DND-41 (cell line): ENCODE data around the gene KLF18.
"Not testable (repeated sequence)": the region's sequence is repeated elsewhere in the genome, so short reads cannot be mapped to it uniquely, and the experiment has no call there.

Experiments
- ATAC-seq: fragments of 200-7000 bp; cut with Tn5 transposase; 3 replicates; pipeline ENCODE4 v1.9.1; 2021; ENCODE audit warnings: low read depth; ENCODE audit not compliant: insufficient read depth
- DNase-seq: peaks from one replicate; pipeline ENCODE4 v3.0.0-alpha.2; 2020
- H2AFZ ChIP-seq: 2 replicates; pipeline ENCODE4 v1.6.0; 2012; ENCODE audit warnings: low read depth, low read length
- H3K27ac ChIP-seq: 2 replicates; pipeline ENCODE4 v1.5.1; 2012; ENCODE audit warnings: low read length, inconsistent platforms
- H3K27me3 ChIP-seq: fragments of 200-600 bp; sonication (generic); 2 replicates; pipeline ENCODE4 v1.6.0; 2012; ENCODE audit warnings: low read length, mild to moderate bottlenecking, inconsistent platforms; ENCODE audit not compliant: insufficient read depth, poor library complexity
- H3K36me3 ChIP-seq: 2 replicates; pipeline ENCODE4 v1.5.1; 2012; ENCODE audit warnings: low read length, inconsistent platforms; ENCODE audit not compliant: insufficient read depth
- H3K4me1 ChIP-seq: 2 replicates; pipeline ENCODE4 v1.5.1; 2012; ENCODE audit warnings: mild to moderate bottlenecking, low read length; ENCODE audit not compliant: insufficient read depth
- H3K4me2 ChIP-seq: 2 replicates; pipeline ENCODE4 v1.6.0; 2012; ENCODE audit warnings: mild to moderate bottlenecking, moderate library complexity, low read length, inconsistent platforms; ENCODE audit not compliant: insufficient read depth
- H3K4me3 ChIP-seq, 2 experiments: fragments of 200-600 bp in 1 of 2; shearing (Covaris generic) in 1 of 2; 2 replicates each; pipeline ENCODE4 v1.5.1; 2012 to 2016; ENCODE audit warnings: inconsistent platforms in 2 of 2, low read length in 2 of 2, mild to moderate bottlenecking in 2 of 2, low read depth in 1 of 2, moderate library complexity in 1 of 2
- H3K79me2 ChIP-seq: 2 replicates; pipeline ENCODE4 v1.6.0; 2012; ENCODE audit warnings: low read length, inconsistent platforms; ENCODE audit not compliant: insufficient read depth
- H3K9ac ChIP-seq: 2 replicates; pipeline ENCODE4 v1.6.0; 2012; ENCODE audit warnings: low read depth, mild to moderate bottlenecking, inconsistent platforms, low read length, moderate library complexity
- H3K9me3 ChIP-seq: 2 replicates; pipeline ENCODE4 v1.5.1; 2012; ENCODE audit warnings: low read length, moderate library complexity, mild to moderate bottlenecking, inconsistent platforms; ENCODE audit not compliant: insufficient read depth, severe bottlenecking
- H4K20me1 ChIP-seq: 2 replicates; pipeline ENCODE4 v1.6.0; 2012; ENCODE audit warnings: low read length; ENCODE audit not compliant: insufficient read depth
- EZH2 ChIP-seq: IDR thresholded peaks from 3 replicates; pipeline ENCODE4 v1.6.1; 2012; ENCODE audit warnings: borderline replicate concordance, low read depth, mild to moderate bottlenecking, moderate library complexity, low read length, inconsistent platforms; ENCODE audit not compliant: severe bottlenecking
- TF ChIP-seq, protein P1 (sequence below): IDR thresholded peaks from 2 replicates; pipeline ENCODE4 v1.5.1; 2012; ENCODE audit warnings: borderline replicate concordance, low read length, moderate library complexity, mild to moderate bottlenecking; ENCODE audit not compliant: poor library complexity, severe bottlenecking; ENCODE audit errors: extremely low read depth

The KLF18 gene

GRCh38 chr1:44119525-44119924 is 21.9 kb downstream of the KLF18 start:
- ATAC-seq (no peak), DNase-seq (no peak)
- Histone ChIP-seq H3K9me3 (no peaks in the 10 kb centered on the region), H3K4me1 (no peaks in the 10 kb centered on the region), H4K20me1 (no peaks in the 10 kb centered on the region), H3K27ac (no peak overlapping the region), H3K4me3 (no peak overlapping the region), H3K79me2 (no peaks in the 10 kb centered on the region), H3K27me3 (peaks cover 4% of the 10 kb centered on the region), H2AFZ (no peak overlapping the region), H3K36me3 (no peaks in the 10 kb centered on the region), H3K4me2 (no peak overlapping the region), H3K9ac (no peak overlapping the region)
- TF ChIP-seq EZH2 = no peak
- TF ChIP-seq, protein P1, sequence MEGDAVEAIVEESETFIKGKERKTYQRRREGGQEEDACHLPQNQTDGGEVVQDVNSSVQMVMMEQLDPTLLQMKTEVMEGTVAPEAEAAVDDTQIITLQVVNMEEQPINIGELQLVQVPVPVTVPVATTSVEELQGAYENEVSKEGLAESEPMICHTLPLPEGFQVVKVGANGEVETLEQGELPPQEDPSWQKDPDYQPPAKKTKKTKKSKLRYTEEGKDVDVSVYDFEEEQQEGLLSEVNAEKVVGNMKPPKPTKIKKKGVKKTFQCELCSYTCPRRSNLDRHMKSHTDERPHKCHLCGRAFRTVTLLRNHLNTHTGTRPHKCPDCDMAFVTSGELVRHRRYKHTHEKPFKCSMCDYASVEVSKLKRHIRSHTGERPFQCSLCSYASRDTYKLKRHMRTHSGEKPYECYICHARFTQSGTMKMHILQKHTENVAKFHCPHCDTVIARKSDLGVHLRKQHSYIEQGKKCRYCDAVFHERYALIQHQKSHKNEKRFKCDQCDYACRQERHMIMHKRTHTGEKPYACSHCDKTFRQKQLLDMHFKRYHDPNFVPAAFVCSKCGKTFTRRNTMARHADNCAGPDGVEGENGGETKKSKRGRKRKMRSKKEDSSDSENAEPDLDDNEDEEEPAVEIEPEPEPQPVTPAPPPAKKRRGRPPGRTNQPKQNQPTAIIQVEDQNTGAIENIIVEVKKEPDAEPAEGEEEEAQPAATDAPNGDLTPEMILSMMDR = no peak

- no peaks in the 10 kb centered on the region for H4K20me1 ChIP-seq
- H3K27ac ChIP-seq = no peak within 1 kb of the TSS
- H2AFZ ChIP-seq = no peak within 1 kb of the TSS
- H3K27me3 ChIP-seq = peaks cover 4% of the 10 kb centered on the region
- H3K9ac ChIP-seq = no peak within 1 kb of the TSS
- no peak for ATAC-seq
- no peaks in the 10 kb centered on the region for H3K9me3 ChIP-seq
- H3K79me2 ChIP-seq = no peaks in the 10 kb centered on the region
- H3K36me3 ChIP-seq = no peaks in the 10 kb centered on the region
- TF ChIP-seq, protein P1 = no peak
- TF ChIP-seq EZH2 = no peak
- no peaks in the 10 kb centered on the region for H3K4me1 ChIP-seq
- H3K4me2 ChIP-seq = no peak within 1 kb of the TSS
- H3K4me3 ChIP-seq = no peak within 1 kb of the TSS
- DNase-seq = no peak
Measured at GRCh38 chr1:44118682-44119081, 22.7 kb downstream of the KLF18 start, which contains the start of gene KLF17. TSS of gene KLF17 (plus strand) at chr1:44118821. CDS start at chr1:44118908, 87 bp downstream.

DNA sequence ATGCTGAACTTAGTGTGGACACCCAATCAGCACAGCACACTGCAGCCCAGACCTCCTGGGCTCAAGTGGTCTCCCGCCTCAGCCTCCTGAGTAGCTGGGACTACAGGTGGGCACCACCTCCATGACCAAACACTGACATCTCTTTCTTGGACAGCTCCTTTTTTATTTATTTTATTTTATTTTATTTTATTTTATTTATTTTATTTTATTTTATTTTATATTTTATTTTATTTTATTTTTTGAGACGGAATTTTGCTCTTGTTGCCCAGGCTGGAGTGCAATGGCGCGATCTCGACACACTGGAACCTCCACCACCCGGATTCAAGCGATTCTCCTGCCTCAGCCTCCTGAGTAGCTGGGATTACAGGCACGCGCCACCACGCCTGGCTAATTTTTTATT is 24.2 kb downstream of the KLF18 start:
- H3K9me3 ChIP-seq, H3K36me3 ChIP-seq, H3K4me3 ChIP-seq, H3K79me2 ChIP-seq, H3K27ac ChIP-seq, H3K27me3 ChIP-seq, DNase-seq, H3K4me1 ChIP-seq, H2AFZ ChIP-seq, H4K20me1 ChIP-seq, ATAC-seq, H3K4me2 ChIP-seq, H3K9ac ChIP-seq: not testable (repeated sequence)

- Histone ChIP-seq H3K9ac (no peak overlapping the region), H3K9me3 (no peaks in the 10 kb centered on the region), H3K36me3 (no peaks in the 10 kb centered on the region), H4K20me1 (no peaks in the 10 kb centered on the region), H3K27ac (no peak overlapping the region), H3K4me2 (no peak overlapping the region), H2AFZ (no peak overlapping the region), H3K79me2 (no peaks in the 10 kb centered on the region), H3K4me1 (no peaks in the 10 kb centered on the region), H3K4me3 (no peak overlapping the region), H3K27me3 (peaks cover 6% of the 10 kb centered on the region)
- no peak for ATAC-seq
- no peak for DNase-seq
- TF ChIP-seq, protein P1 = no peak
- no peak for TF ChIP-seq EZH2
Measured at GRCh38 chr1:44114098-44114497, 27.3 kb downstream of the KLF18 start.
